Suprapubic skin (tissue), 3 donors: ENCODE results near the gene RAPGEF2.

Source experiments
- EP300 ChIP-seq: sonication (generic); formaldehyde crosslinking; IDR thresholded peaks from one replicate; pipeline ENCODE4 v1.6.1; 2017; ENCODE audit warnings: antibody characterized with exemption
- POLR2A ChIP-seq, 2 donors: fragments of 450-650 bp; IDR thresholded peaks; one replicate each; pipeline ENCODE4 v1.6.1; 2017; ENCODE audit warnings: antibody characterized with exemption in 2 of 2, mild to moderate bottlenecking in 2 of 2, moderate library complexity in 2 of 2
- TF ChIP-seq, protein P1 (sequence below), 2 donors: fragments of 200-600 bp in 1 of 2; fragments of 450-650 bp in 1 of 2; sonication (generic) in 1 of 2; IDR thresholded peaks; one replicate each; pipeline ENCODE4 v1.5.1; 2016 to 2019; ENCODE audit warnings: antibody characterized with exemption in 2 of 2, mild to moderate bottlenecking in 1 of 2, moderate library complexity in 1 of 2

DNA sequence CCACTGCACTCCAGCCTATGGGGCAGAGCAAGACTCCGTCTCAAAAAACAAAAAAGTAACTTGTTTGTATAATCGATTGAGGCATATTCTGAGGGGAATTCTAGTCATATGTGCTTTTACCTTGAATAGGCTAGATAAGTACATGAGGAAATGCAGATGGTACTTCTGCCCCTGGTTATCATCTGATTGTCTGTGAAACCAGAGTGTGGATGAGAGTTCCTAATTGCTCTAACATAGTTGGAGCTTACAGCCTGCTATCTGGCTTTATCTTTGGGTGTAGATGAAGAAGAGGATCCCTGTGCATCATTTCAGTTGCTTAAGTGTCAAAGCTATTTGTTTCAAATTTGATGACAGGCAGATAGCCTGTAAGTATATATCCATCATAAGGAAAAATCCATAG is 205.1 kb downstream of the RAPGEF2 start:
- TF ChIP-seq, protein P1, sequence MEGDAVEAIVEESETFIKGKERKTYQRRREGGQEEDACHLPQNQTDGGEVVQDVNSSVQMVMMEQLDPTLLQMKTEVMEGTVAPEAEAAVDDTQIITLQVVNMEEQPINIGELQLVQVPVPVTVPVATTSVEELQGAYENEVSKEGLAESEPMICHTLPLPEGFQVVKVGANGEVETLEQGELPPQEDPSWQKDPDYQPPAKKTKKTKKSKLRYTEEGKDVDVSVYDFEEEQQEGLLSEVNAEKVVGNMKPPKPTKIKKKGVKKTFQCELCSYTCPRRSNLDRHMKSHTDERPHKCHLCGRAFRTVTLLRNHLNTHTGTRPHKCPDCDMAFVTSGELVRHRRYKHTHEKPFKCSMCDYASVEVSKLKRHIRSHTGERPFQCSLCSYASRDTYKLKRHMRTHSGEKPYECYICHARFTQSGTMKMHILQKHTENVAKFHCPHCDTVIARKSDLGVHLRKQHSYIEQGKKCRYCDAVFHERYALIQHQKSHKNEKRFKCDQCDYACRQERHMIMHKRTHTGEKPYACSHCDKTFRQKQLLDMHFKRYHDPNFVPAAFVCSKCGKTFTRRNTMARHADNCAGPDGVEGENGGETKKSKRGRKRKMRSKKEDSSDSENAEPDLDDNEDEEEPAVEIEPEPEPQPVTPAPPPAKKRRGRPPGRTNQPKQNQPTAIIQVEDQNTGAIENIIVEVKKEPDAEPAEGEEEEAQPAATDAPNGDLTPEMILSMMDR (IDR thresholded peaks at IDR 0.05): no peak
- TF ChIP-seq POLR2A (IDR thresholded peaks at IDR 0.05): no peak
- no peak for TF ChIP-seq EP300
